ENCODE results near the gene TRAM2. TPM values are rescaled to one million over a fixed set of nuclear protein-coding genes. Genes with fewer than 3 reads are reported as not detected.

TRAM2 gene
- total and polyA plus RNA-seq, 9 of the 15 experiments (the other 6 are each of a cell fraction or from before 2014, with no cell fraction given), result 2.6 to 13.3 (median 8.9) TPM

GRCh38 chr6:52551483-52552277 is 25.2 kb downstream of the TRAM2 start (continued):
- TF ChIP-seq, protein P1, sequence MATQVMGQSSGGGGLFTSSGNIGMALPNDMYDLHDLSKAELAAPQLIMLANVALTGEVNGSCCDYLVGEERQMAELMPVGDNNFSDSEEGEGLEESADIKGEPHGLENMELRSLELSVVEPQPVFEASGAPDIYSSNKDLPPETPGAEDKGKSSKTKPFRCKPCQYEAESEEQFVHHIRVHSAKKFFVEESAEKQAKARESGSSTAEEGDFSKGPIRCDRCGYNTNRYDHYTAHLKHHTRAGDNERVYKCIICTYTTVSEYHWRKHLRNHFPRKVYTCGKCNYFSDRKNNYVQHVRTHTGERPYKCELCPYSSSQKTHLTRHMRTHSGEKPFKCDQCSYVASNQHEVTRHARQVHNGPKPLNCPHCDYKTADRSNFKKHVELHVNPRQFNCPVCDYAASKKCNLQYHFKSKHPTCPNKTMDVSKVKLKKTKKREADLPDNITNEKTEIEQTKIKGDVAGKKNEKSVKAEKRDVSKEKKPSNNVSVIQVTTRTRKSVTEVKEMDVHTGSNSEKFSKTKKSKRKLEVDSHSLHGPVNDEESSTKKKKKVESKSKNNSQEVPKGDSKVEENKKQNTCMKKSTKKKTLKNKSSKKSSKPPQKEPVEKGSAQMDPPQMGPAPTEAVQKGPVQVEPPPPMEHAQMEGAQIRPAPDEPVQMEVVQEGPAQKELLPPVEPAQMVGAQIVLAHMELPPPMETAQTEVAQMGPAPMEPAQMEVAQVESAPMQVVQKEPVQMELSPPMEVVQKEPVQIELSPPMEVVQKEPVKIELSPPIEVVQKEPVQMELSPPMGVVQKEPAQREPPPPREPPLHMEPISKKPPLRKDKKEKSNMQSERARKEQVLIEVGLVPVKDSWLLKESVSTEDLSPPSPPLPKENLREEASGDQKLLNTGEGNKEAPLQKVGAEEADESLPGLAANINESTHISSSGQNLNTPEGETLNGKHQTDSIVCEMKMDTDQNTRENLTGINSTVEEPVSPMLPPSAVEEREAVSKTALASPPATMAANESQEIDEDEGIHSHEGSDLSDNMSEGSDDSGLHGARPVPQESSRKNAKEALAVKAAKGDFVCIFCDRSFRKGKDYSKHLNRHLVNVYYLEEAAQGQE (IDR thresholded peaks at IDR 0.05; ENCODE audit: borderline replicate concordance), result no peak
- TF ChIP-seq, protein P1 (CRISPR knock-in tag; IDR thresholded peaks at IDR 0.05; ENCODE audit: low read depth), result no peak
- TF ChIP-seq ZC3H11A (IDR thresholded peaks at IDR 0.05; ENCODE audit: low read depth, low read length) (no peak), GTF2B (IDR thresholded peaks at IDR 0.05; ENCODE audit: extremely low read depth, insufficient read length) (no peak), POU5F1 (IDR thresholded peaks at IDR 0.05; ENCODE audit: borderline replicate concordance, low read depth, low read length, partially characterized antibody) (no peak), MED1 (CRISPR knock-in tag; IDR thresholded peaks at IDR 0.05; ENCODE audit: borderline replicate concordance) (no peak), ZNF217 (CRISPR knock-in tag; IDR thresholded peaks at IDR 0.05) (no peak)
